SU-DHL-6 (cell line): ENCODE data around the gene FGB.
"Not testable (repeated sequence)": the region's sequence is repeated elsewhere in the genome, so short reads cannot be mapped to it uniquely, and the experiment has no call there.

Source experiments
- H2AFZ ChIP-seq: fragments of 200-600 bp; sonication (generic); 2 replicates; pipeline ENCODE4 v1.6.1; 2014; ENCODE audit warnings: low read depth, mild to moderate bottlenecking, moderate library complexity, mixed read lengths, antibody characterized with exemption, low read length; ENCODE audit not compliant: severe bottlenecking
- H3F3A ChIP-seq: fragments of 200-600 bp; shearing (Covaris generic); 2 replicates; pipeline ENCODE4 v1.6.0; 2016; ENCODE audit warnings: antibody characterized with exemption, mild to moderate bottlenecking; ENCODE audit not compliant: insufficient read depth
- H3K27ac ChIP-seq: fragments of 200-600 bp; sonication (generic); 2 replicates; pipeline ENCODE4 v1.5.1; 2016; ENCODE audit warnings: low read depth, mild to moderate bottlenecking, low read length, moderate library complexity, mixed read lengths
- H3K27me3 ChIP-seq: fragments of 200-600 bp; sonication (generic), shearing (Covaris generic); 2 replicates; pipeline ENCODE4 v1.6.0; 2014; ENCODE audit warnings: mild to moderate bottlenecking, low read length
- H3K36me3 ChIP-seq: fragments of 200-600 bp; sonication (generic); 2 replicates; pipeline ENCODE4 v1.6.1; 2014; ENCODE audit warnings: mild to moderate bottlenecking, low read length, mixed read lengths
- H3K4me2 ChIP-seq: fragments of 300-600, 200-600 bp; shearing (Covaris generic), sonication (generic); 2 replicates; pipeline ENCODE4 v1.6.0; 2014; ENCODE audit warnings: low read length, low read depth, mild to moderate bottlenecking; ENCODE audit not compliant: poor library complexity, severe bottlenecking
- H3K4me3 ChIP-seq: fragments of 200-600 bp; sonication (generic); 2 replicates; pipeline ENCODE4 v1.5.1; 2014; ENCODE audit warnings: antibody characterized with exemption, low read length, mild to moderate bottlenecking, mixed read lengths; ENCODE audit not compliant: insufficient read depth, poor library complexity, severe bottlenecking
- H3K79me2 ChIP-seq: fragments of 200-600 bp; sonication (generic); 2 replicates; pipeline ENCODE4 v1.6.1; 2014; ENCODE audit warnings: mild to moderate bottlenecking, low read length, moderate library complexity; ENCODE audit not compliant: insufficient read depth
- H3K9ac ChIP-seq: fragments of 200-600 bp; sonication (generic); 2 replicates; pipeline ENCODE4 v1.7.0; 2014; ENCODE audit warnings: mild to moderate bottlenecking, low read length
- H3K9me2 ChIP-seq: fragments of 200-600 bp; sonication (generic); replicated peaks from 2 replicates; pipeline ENCODE4 v1.6.1; 2014; ENCODE audit warnings: low read length; ENCODE audit not compliant: insufficient read depth
- H3K9me3 ChIP-seq: fragments of 200-600 bp; sonication (generic); 2 replicates; pipeline ENCODE4 v1.6.1; 2014; ENCODE audit warnings: low read length, mixed read lengths; ENCODE audit not compliant: insufficient read depth
- H4K20me1 ChIP-seq: fragments of 200-600 bp; sonication (generic); 2 replicates; pipeline ENCODE4 v1.6.1; 2014; ENCODE audit warnings: low read depth, mild to moderate bottlenecking, antibody characterized with exemption, low read length, moderate library complexity, mixed read lengths
- EZH2phosphoT487 ChIP-seq: fragments of 200-600 bp; sonication (generic), shearing (Covaris generic); conservative IDR thresholded peaks from 2 replicates; pipeline ENCODE4 v1.6.1; 2018; ENCODE audit warnings: mild to moderate bottlenecking, antibody characterized with exemption, low read length, moderate library complexity, mixed read lengths
- TF ChIP-seq, protein P1 (sequence below): fragments of 200-600 bp; sonication (generic); IDR thresholded peaks from one replicate; pipeline ENCODE4 v1.5.1; 2017; ENCODE audit warnings: antibody characterized with exemption, mild to moderate bottlenecking, low read length, moderate library complexity; ENCODE audit not compliant: insufficient read depth, poor library complexity, severe bottlenecking

FGB gene

DNA sequence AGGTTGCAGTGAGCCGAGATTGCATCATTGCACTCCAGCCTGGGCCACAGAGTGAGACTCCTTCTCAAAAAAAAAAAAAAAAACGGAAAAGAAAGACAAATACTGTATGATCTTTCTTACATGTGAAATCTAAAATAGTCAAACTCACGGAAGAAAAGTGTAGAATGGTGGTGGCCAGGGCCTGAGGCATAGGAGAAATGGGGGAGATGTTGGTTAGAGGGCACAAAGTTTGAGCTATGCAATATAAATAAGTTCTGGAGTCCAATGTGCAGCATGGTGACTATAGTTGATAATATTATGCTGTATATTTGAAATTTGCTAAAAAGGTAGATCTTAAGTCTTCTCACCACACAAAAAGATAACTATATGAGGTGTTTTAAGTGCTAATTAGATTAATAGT, 29.1 kb downstream of the FGB start:
- Histone ChIP-seq H3K27me3 (no peaks in the 10 kb centered on the region), H3K36me3 (no peaks in the 10 kb centered on the region), H4K20me1 (no peaks in the 10 kb centered on the region), H3K9ac (no peak overlapping the region), H3F3A (no peaks in the 10 kb centered on the region), H3K9me3 (no peaks in the 10 kb centered on the region), H3K4me3 (no peak overlapping the region), H3K4me2 (no peak overlapping the region), H2AFZ (no peak overlapping the region), H3K79me2 (no peaks in the 10 kb centered on the region), H3K27ac (no peak overlapping the region), H3K9me2 (no peaks in the 10 kb centered on the region)
- TF ChIP-seq, protein P1, sequence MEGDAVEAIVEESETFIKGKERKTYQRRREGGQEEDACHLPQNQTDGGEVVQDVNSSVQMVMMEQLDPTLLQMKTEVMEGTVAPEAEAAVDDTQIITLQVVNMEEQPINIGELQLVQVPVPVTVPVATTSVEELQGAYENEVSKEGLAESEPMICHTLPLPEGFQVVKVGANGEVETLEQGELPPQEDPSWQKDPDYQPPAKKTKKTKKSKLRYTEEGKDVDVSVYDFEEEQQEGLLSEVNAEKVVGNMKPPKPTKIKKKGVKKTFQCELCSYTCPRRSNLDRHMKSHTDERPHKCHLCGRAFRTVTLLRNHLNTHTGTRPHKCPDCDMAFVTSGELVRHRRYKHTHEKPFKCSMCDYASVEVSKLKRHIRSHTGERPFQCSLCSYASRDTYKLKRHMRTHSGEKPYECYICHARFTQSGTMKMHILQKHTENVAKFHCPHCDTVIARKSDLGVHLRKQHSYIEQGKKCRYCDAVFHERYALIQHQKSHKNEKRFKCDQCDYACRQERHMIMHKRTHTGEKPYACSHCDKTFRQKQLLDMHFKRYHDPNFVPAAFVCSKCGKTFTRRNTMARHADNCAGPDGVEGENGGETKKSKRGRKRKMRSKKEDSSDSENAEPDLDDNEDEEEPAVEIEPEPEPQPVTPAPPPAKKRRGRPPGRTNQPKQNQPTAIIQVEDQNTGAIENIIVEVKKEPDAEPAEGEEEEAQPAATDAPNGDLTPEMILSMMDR = no peak
- no peak for TF ChIP-seq EZH2phosphoT487

- Histone ChIP-seq H3K36me3 (no peaks in the 10 kb centered on the region), H3K4me3 (no peak overlapping the region), H3F3A (no peaks in the 10 kb centered on the region), H3K9me3 (no peaks in the 10 kb centered on the region), H2AFZ (no peak overlapping the region), H3K27ac (no peak overlapping the region), H3K9ac (no peak overlapping the region), H4K20me1 (no peaks in the 10 kb centered on the region), H3K27me3 (no peaks in the 10 kb centered on the region), H3K79me2 (no peaks in the 10 kb centered on the region), H3K4me2 (no peak overlapping the region), H3K9me2 (no peaks in the 10 kb centered on the region)
- TF ChIP-seq, protein P1 = no peak
- TF ChIP-seq EZH2phosphoT487 = no peak
Measured at GRCh38 chr4:154593868-154594267, 31.1 kb downstream of the FGB start.

DNA sequence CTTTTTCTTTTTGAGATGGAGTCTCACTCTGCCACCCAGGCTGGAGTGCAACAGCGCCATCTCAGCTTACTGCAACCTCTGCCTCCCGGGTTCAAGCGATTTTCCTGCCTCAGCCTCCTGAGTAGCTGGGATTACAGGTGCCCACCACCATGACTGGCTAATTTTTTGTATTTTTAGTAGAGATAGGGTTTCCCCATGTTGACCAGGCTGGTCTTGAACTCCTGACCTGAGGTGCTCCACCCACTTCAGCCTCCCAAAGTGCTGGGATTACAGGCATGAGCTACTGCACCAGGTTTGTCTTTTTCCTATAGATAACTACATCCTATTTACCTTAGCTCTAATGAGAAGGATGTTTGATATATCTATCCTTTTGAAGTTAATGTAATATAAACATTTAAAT, 31.5 kb downstream of the FGB start:
- not testable (repeated sequence) for H3K27ac ChIP-seq, H3K9me3 ChIP-seq, H3K36me3 ChIP-seq, H3K4me2 ChIP-seq, H3K9ac ChIP-seq, H3K9me2 ChIP-seq, H4K20me1 ChIP-seq, H2AFZ ChIP-seq, H3K27me3 ChIP-seq, H3K4me3 ChIP-seq, H3K79me2 ChIP-seq, H3F3A ChIP-seq

DNA sequence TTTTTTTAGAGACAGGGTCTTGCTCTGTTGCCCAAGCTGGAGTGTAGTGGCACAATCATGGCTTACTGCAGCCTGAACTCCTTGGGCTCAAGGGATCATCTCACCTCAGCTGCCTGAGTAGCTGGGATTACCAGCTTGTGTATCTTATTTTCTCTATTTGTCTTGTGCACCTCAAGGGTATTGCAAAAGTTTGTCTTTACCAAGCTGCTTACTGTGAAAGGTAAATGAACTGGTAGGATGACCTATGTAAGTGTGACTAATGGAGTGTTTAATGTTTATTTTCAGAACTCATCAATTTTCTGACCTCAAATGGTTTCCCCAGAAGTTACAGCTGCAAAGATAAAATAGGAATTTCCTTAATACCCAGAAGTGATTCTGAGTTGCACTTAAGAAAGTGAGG, 33.0 kb downstream of the FGB start:
- no peaks in the 10 kb centered on the region for H3K36me3 ChIP-seq
- H3K9me2 ChIP-seq = no peaks in the 10 kb centered on the region
- no peaks in the 10 kb centered on the region for H3F3A ChIP-seq
- no peak overlapping the region for H2AFZ ChIP-seq
- no peak overlapping the region for H3K4me2 ChIP-seq
- no peak overlapping the region for H3K4me3 ChIP-seq
- H3K9ac ChIP-seq = no peak overlapping the region
- no peak overlapping the region for H3K27ac ChIP-seq
- no peaks in the 10 kb centered on the region for H4K20me1 ChIP-seq
- TF ChIP-seq EZH2phosphoT487 = no peak
- TF ChIP-seq, protein P1 = no peak
- no peaks in the 10 kb centered on the region for H3K9me3 ChIP-seq
- no peaks in the 10 kb centered on the region for H3K27me3 ChIP-seq
- no peaks in the 10 kb centered on the region for H3K79me2 ChIP-seq

GRCh38 chr4:154597281-154597680, 34.5 kb downstream of the FGB start:
- H3K79me2 ChIP-seq, H3K27me3 ChIP-seq, H3K9ac ChIP-seq, H4K20me1 ChIP-seq, H3F3A ChIP-seq, H3K27ac ChIP-seq, H3K36me3 ChIP-seq, H3K4me2 ChIP-seq, H3K4me3 ChIP-seq, H3K9me3 ChIP-seq, H2AFZ ChIP-seq, H3K9me2 ChIP-seq: not testable (repeated sequence)
